GM23248 (cell line): ENCODE results near the gene TP53RK. TPM values are rescaled to one million over a fixed set of nuclear protein-coding genes. Genes with fewer than 3 reads are reported as not detected.
"Not testable (repeated sequence)": the region's sequence is repeated elsewhere in the genome, so short reads cannot be mapped to it uniquely, and the experiment has no call there.

Source experiments
- DNase-seq: peaks from one replicate; pipeline ENCODE4 v3.0.0-alpha.2; 2015
- H2AFZ ChIP-seq: fragments of 200-600 bp; sonication (generic); 2 replicates; pipeline ENCODE4 v1.6.1; 2016; ENCODE audit warnings: antibody characterized with exemption
- H3F3A ChIP-seq: fragments of 200-600 bp; sonication (generic); 2 replicates; pipeline ENCODE4 v1.6.1; 2016; ENCODE audit warnings: mild to moderate bottlenecking, antibody characterized with exemption, mixed run types; ENCODE audit not compliant: insufficient read depth
- H3K27ac ChIP-seq: fragments of 200-600 bp; sonication (generic); 2 replicates; pipeline ENCODE4 v1.5.1; 2016; ENCODE audit warnings: mild to moderate bottlenecking
- H3K27me3 ChIP-seq: fragments of 200-600 bp; sonication (generic); replicated peaks from 2 replicates; pipeline ENCODE4 v1.6.1; 2016; ENCODE audit warnings: mild to moderate bottlenecking; ENCODE audit not compliant: insufficient read depth
- H3K36me3 ChIP-seq: fragments of 200-600 bp; sonication (generic); 2 replicates; pipeline ENCODE4 v1.6.1; 2016; ENCODE audit warnings: low read depth, mild to moderate bottlenecking
- H3K4me1 ChIP-seq: fragments of 200-600 bp; sonication (generic); 2 replicates; pipeline ENCODE4 v1.6.1; 2016; ENCODE audit warnings: mild to moderate bottlenecking; ENCODE audit not compliant: insufficient read depth
- H3K4me2 ChIP-seq: fragments of 200-600 bp; sonication (generic); one replicate; pipeline ENCODE4 v1.6.1; 2016; ENCODE audit warnings: mild to moderate bottlenecking; ENCODE audit not compliant: unreplicated experiment
- H3K4me3 ChIP-seq: fragments of 200-600 bp; sonication (generic); 2 replicates; pipeline ENCODE4 v1.5.1; 2016; ENCODE audit warnings: mild to moderate bottlenecking
- H3K79me2 ChIP-seq: fragments of 200-600 bp; sonication (generic); 2 replicates; pipeline ENCODE4 v1.6.1; 2016; ENCODE audit warnings: mild to moderate bottlenecking; ENCODE audit not compliant: insufficient read depth
- H3K9ac ChIP-seq: fragments of 200-600 bp; sonication (generic); 2 replicates; pipeline ENCODE4 v1.6.1; 2016; ENCODE audit warnings: mild to moderate bottlenecking
- H3K9me2 ChIP-seq: fragments of 200-600 bp; sonication (generic); 2 replicates; pipeline ENCODE4 v1.6.1; 2016; ENCODE audit warnings: mixed run types, mild to moderate bottlenecking, moderate library complexity; ENCODE audit not compliant: insufficient read depth
- H3K9me3 ChIP-seq: fragments of 200-600 bp; sonication (generic); one replicate; pipeline ENCODE4 v1.6.1; 2017; ENCODE audit warnings: low read depth
- H4K20me1 ChIP-seq: fragments of 200-600 bp; sonication (generic); 2 replicates; pipeline ENCODE4 v1.6.0; 2016; ENCODE audit not compliant: insufficient read depth
- EZH2 ChIP-seq: fragments of 200-600 bp; sonication (generic); IDR thresholded peaks from 2 replicates; pipeline ENCODE4 v1.6.1; 2018; ENCODE audit warnings: antibody characterized with exemption, mild to moderate bottlenecking; ENCODE audit not compliant: insufficient read depth, poor library complexity, severe bottlenecking
- EZH2phosphoT487 ChIP-seq: fragments of 200-600 bp; sonication (generic); IDR thresholded peaks from 2 replicates; pipeline ENCODE4 v1.6.1; 2018; ENCODE audit warnings: antibody characterized with exemption, moderate library complexity, mild to moderate bottlenecking, low read depth; ENCODE audit not compliant: insufficient read depth
- WGBS, 2 experiments: methylation state at CpG; one replicate each; pipeline ENCODE4 v1.1.6; 2015 to 2017; ENCODE audit warnings: low lambda C conversion rate in 2 of 2, low coverage in 1 of 2; ENCODE audit errors: missing lambda C conversion rate in 2 of 2; 5-methylcytosine and 5-hydroxymethylcytosine counted together
- in situ Hi-C: fragments of 300-500 bp; cut with MboI; formaldehyde crosslinking; loops from 2 replicates; pipeline ENCODE4 v1.15.0; 2020
- polyA plus RNA-seq: library from polyadenylated mRNA; unstranded; fragments of >200 nt; fragmentation: Nextera tagmentation; extraction: Ambion mirVana; gene quantifications from 2 replicates; pipeline ENCODE4 v1.2.1, GENCODE V29; 2016
- total RNA-seq: library from RNA; depleted of rRNA; stranded (reverse); fragments of >200 nt; shearing (Covaris generic); gene quantifications from 2 replicates; pipeline ENCODE4 v1.2.3, GENCODE V29; 2014

The TP53RK gene
- total and polyA plus RNA-seq, 2 experiments from 2014 or later, result 23.6 to 24.1 TPM

- H3F3A ChIP-seq, result peaks cover 19% of the 10 kb centered on the region
- H3K79me2 ChIP-seq, result peaks cover 42% of the 10 kb centered on the region
- H2AFZ ChIP-seq, result no peak overlapping the region
- peaks cover 14% of the 10 kb centered on the region; the same call in 1 of the 2 replicates for H3K36me3 ChIP-seq
- no peak overlapping the region for H3K4me2 ChIP-seq
- H3K27me3 ChIP-seq, result no peaks in the 10 kb centered on the region
- H3K9me3 ChIP-seq, result no peaks in the 10 kb centered on the region
- WGBS, 2 experiments, result 54 to 55% methylated on average over 14 of the region's 14 CpGs
- in situ Hi-C loops, result no loop called here
- peaks cover 8% of the 10 kb centered on the region for H3K4me1 ChIP-seq
- no peak overlapping the region for H3K4me3 ChIP-seq
- DNase-seq, result peak; percentile 52
- H3K27ac ChIP-seq, result no peak overlapping the region
- no peaks in the 10 kb centered on the region for H3K9me2 ChIP-seq
- TF ChIP-seq EZH2phosphoT487 (no peak), EZH2 (no peak)
- H3K9ac ChIP-seq, result no peak overlapping the region
- H4K20me1 ChIP-seq, result no peaks in the 10 kb centered on the region
Observed at GRCh38 chr20:46681032-46681854, 8.0 kb downstream of the TP53RK start.

- H2AFZ ChIP-seq, result no peak overlapping the region
- H3K9me3 ChIP-seq, result no peaks in the 10 kb centered on the region
- H3K4me3 ChIP-seq, result no peak overlapping the region
- H3K79me2 ChIP-seq, result peaks cover 36% of the 10 kb centered on the region
- H3F3A ChIP-seq, result peaks cover 19% of the 10 kb centered on the region
- TF ChIP-seq EZH2 (no peak), EZH2phosphoT487 (no peak)
- 94 to 100% methylated on average over 2 of the region's 2 CpGs for WGBS, 2 experiments
- in situ Hi-C loops, result no loop called here
- H3K4me1 ChIP-seq, result peaks cover 8% of the 10 kb centered on the region
- H3K9me2 ChIP-seq, result no peaks in the 10 kb centered on the region
- DNase-seq, result no peak
- H3K4me2 ChIP-seq, result no peak overlapping the region
- no peaks in the 10 kb centered on the region for H4K20me1 ChIP-seq
- H3K9ac ChIP-seq, result no peak overlapping the region
- peaks cover 14% of the 10 kb centered on the region; the same call in 1 of the 2 replicates for H3K36me3 ChIP-seq
- no peaks in the 10 kb centered on the region for H3K27me3 ChIP-seq
- no peak overlapping the region for H3K27ac ChIP-seq
Observed at GRCh38 chr20:46680684-46681031, 8.6 kb downstream of the TP53RK start.

GRCh38 chr20:46678516-46678915, 10.7 kb downstream of the TP53RK start:
- no peak for DNase-seq
- no peak for TF ChIP-seq EZH2
- no peak for TF ChIP-seq EZH2phosphoT487
- H3K4me1 ChIP-seq, result peaks cover 6% of the 10 kb centered on the region
- no peak overlapping the region for H2AFZ ChIP-seq
- H3K9ac ChIP-seq, result no peak overlapping the region
- no peak overlapping the region for H3K27ac ChIP-seq
- H3K27me3 ChIP-seq, result no peaks in the 10 kb centered on the region
- no peak overlapping the region for H3K4me3 ChIP-seq
- H3F3A ChIP-seq, result peaks cover 2% of the 10 kb centered on the region; the same call in 1 of the 2 replicates
- no peaks in the 10 kb centered on the region for H4K20me1 ChIP-seq
- H3K4me2 ChIP-seq, result no peak overlapping the region
- 0 out of 2 replicates have a peak, but pooled peaks cover 7% of the 10 kb centered on the region for H3K36me3 ChIP-seq
- H3K79me2 ChIP-seq, result peaks cover 22% of the 10 kb centered on the region
- WGBS, 2 experiments, result 88% methylated on average over 4 of the region's 4 CpGs
- no peaks in the 10 kb centered on the region for H3K9me2 ChIP-seq
- H3K9me3 ChIP-seq, result no peaks in the 10 kb centered on the region
- in situ Hi-C loops, result no loop called here

- no peaks in the 10 kb centered on the region for H3F3A ChIP-seq
- no peaks in the 10 kb centered on the region for H3K9me2 ChIP-seq
- H3K36me3 ChIP-seq, result 0 out of 2 replicates have a peak, but pooled peaks cover 7% of the 10 kb centered on the region
- H3K79me2 ChIP-seq, result peaks cover 12% of the 10 kb centered on the region
- no peaks in the 10 kb centered on the region for H3K9me3 ChIP-seq
- no peak for TF ChIP-seq EZH2
- TF ChIP-seq EZH2phosphoT487, result no peak
- no peaks in the 10 kb centered on the region for H4K20me1 ChIP-seq
- no peaks in the 10 kb centered on the region for H3K4me1 ChIP-seq
- no peak overlapping the region for H2AFZ ChIP-seq
- no peaks in the 10 kb centered on the region for H3K27me3 ChIP-seq
- H3K4me3 ChIP-seq, result no peak overlapping the region
- DNase-seq, result no peak
- H3K27ac ChIP-seq, result no peak overlapping the region
- no peak overlapping the region for H3K9ac ChIP-seq
- WGBS, 2 experiments, result 59 to 61% methylated on average over 5 of the region's 5 CpGs
- in situ Hi-C loops, result no loop called here
- H3K4me2 ChIP-seq, result no peak overlapping the region
Observed at GRCh38 chr20:46677608-46678007, 11.6 kb downstream of the TP53RK start.

- H3K79me2 ChIP-seq, H3K4me1 ChIP-seq, H3K27ac ChIP-seq, DNase-seq, H3K4me3 ChIP-seq, in situ Hi-C loops, H3K27me3 ChIP-seq, H3K9me2 ChIP-seq, H2AFZ ChIP-seq, H3F3A ChIP-seq, H4K20me1 ChIP-seq, H3K9me3 ChIP-seq, H3K9ac ChIP-seq, H3K36me3 ChIP-seq, H3K4me2 ChIP-seq: not testable (repeated sequence)
- 92 to 94% methylated on average over 12 to 14 of the region's 14 CpGs for WGBS, 2 experiments
Observed at GRCh38 chr20:46676649-46677316, 12.5 kb downstream of the TP53RK start.
